Measurements from ENCODE around the gene P3H3.

P3H3 gene

DNA sequence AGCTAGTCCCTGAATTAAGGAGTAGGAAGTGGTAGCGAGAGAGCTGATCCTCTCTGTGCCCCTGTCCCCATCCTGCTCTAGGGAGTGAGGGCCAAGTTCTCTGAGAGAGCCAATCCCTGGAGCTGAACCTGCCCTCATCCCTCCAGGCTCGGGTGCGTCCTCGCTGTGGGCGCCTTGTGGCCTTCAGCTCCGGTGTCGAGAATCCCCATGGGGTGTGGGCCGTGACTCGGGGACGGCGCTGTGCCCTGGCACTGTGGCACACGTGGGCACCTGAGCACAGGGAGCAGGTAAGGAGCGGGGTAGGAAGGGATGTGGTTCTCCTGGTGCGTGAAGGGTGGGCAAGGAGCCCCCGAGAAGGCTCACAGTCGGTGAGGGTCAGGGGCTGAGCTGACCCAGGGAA lies 10.6 kb downstream of the P3H3 start:
- no peak for DNase-seq (ENCODE audit: low spot score)
- TF ChIP-seq, protein P1, sequence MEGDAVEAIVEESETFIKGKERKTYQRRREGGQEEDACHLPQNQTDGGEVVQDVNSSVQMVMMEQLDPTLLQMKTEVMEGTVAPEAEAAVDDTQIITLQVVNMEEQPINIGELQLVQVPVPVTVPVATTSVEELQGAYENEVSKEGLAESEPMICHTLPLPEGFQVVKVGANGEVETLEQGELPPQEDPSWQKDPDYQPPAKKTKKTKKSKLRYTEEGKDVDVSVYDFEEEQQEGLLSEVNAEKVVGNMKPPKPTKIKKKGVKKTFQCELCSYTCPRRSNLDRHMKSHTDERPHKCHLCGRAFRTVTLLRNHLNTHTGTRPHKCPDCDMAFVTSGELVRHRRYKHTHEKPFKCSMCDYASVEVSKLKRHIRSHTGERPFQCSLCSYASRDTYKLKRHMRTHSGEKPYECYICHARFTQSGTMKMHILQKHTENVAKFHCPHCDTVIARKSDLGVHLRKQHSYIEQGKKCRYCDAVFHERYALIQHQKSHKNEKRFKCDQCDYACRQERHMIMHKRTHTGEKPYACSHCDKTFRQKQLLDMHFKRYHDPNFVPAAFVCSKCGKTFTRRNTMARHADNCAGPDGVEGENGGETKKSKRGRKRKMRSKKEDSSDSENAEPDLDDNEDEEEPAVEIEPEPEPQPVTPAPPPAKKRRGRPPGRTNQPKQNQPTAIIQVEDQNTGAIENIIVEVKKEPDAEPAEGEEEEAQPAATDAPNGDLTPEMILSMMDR (IDR thresholded peaks at IDR 0.05; ENCODE audit: extremely low read depth, missing control alignments) = no peak

DNA sequence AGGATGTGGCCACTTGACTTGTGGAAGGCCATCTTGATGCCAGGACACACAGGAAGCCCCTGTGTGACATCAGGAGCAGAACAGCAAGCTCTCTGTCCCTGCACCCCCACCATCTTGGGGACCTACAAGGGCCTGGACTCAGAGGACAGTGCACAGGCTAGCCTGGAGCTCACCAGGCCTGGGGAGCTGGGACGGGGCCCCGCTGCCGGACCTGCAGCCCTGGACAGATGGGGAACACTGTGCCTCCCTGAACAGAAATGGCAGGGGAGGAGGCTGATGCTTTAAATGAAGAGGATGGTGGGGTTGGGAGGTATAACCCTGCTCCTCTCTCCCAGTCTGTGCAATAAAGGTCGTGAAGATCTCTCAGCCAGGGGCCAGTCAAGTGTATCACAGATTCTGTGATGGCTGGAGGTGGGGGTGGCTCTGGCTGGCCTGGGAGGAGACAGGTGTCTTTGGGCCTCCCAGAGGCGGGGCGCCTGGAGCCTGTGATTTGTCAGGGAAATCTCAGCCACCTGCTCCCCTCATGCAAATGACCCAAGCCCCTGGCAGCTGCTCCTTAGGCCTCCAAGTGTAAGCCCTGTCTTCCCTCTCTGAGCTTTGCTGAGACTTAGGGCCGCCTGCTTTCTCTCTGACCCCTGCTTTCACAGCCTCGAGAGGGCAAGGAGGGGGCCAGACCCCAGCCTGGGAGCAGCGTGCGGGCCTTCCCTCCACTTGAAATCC lies 11.4 kb downstream of the P3H3 start:
- TF ChIP-seq, protein P1 (IDR thresholded peaks at IDR 0.05; ENCODE audit: extremely low read depth, missing control alignments) = no peak
- peak; percentile 84 for DNase-seq (ENCODE audit: low spot score)

DNA sequence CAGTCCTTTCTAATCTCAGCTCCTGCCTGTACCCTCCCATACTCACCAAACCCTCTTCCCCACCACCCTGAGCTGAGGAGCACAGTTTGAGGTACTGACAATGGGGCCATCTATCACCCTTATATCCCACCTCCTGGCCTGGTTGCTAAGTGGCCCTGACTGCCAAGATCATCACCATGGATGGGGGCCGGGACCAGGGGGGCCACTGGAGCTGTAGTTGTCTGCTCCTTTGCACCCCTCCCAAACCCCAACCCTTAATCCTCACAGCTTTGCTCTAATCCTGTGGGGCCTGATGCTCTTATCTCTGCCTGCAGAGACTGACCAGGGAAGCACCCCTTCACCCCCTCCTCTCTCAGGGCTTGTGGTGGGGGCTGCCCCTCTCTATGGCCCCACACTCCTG lies 12.1 kb downstream of the P3H3 start:
- TF ChIP-seq, protein P1 (IDR thresholded peaks at IDR 0.05; ENCODE audit: extremely low read depth, missing control alignments) = no peak
- no peak for DNase-seq (ENCODE audit: low spot score)

DNA sequence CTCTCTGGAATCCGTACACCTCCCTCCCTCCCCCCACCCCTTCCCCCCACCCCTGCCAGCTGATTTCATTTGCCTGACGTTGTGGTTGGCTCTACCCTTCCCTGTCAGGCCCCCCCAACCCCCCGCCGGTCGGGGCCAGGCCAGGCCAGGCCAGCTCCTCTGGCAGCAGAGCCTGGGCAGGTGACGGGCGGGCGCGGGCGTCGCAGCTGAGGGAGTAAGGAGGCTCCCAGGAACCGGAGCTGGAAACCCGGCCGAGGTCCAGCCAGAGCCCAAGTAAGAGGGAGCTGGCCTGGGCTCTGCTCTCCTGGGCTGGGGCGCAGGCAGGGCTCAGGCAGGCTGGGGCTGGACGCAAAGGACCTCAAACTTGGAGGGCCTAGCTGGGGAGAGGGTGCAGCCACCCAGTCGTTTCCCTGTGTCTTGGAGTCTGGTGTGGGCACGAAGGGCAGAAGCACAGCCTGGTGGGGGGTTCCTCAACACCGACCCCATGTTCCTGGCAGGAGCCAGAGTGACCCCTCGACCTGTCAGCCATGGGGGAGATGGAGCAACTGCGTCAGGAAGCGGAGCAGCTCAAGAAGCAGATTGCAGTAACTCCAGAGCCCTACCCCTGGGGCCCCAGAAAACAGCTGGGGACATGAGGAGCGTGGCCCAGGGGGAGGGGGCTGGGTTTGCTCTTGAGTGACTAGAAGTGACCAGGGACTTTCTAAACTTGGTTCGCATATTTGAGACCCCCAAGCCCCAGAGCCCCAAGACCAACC lies 12.7 kb downstream of the P3H3 start, which contains the start of gene GNB3:
TSS of gene GNB3 (plus strand) at position 165 of the 755 bp plus-strand sequence. CDS start at position 528, 363 bp downstream.
- no peak for DNase-seq (ENCODE audit: low spot score)
- TF ChIP-seq, protein P1 (IDR thresholded peaks at IDR 0.05; ENCODE audit: extremely low read depth, missing control alignments) = no peak

DNA sequence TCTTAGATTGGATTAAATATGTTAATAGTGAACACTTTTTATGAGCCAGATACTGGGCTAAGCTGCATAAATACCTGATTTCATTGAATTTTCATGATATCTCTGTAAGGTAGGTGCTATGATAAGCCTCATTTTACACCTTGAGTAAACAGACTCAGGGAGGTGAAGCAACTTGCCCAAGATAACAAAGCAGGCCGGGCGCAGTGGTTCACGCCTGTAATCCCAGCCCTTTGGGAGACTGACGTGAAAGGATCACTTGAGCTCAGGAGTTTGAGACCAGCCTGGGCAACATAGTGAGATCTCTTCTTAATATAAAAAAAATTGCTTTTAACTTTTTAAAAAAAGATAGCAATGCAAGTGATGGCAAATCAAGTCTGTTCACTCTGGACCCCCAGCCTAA lies 13.9 kb downstream of the P3H3 start:
- TF ChIP-seq, protein P1 (IDR thresholded peaks at IDR 0.05; ENCODE audit: extremely low read depth, missing control alignments) = no peak
- no peak for DNase-seq (ENCODE audit: low spot score)

DNA sequence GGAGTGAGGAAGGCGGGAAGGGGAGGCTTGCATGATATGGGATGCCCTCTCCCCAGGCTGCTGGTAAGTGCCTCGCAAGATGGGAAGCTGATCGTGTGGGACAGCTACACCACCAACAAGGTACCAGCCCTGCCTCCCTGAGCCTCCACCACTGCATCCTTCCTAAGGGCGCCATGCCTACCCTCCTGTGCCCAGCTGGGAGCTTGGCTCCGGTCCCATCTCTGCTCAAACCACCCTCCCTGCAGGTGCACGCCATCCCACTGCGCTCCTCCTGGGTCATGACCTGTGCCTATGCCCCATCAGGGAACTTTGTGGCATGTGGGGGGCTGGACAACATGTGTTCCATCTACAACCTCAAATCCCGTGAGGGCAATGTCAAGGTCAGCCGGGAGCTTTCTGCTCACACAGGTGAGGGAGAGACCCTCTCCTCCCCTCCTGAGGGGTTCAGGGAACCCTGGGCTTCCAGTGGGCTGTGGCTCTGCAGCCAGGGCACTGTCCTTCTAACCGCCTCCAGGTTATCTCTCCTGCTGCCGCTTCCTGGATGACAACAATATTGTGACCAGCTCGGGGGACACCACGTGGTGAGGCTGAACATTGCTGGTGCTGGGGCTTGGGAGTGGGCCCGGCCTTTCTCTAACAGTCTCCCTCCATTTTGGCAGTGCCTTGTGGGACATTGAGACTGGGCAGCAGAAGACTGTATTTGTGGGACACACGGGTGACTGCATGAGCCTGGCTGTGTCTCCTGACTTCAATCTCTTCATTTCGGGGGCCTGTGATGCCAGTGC lies 15.1 kb downstream of the P3H3 start:
- DNase-seq (ENCODE audit: low spot score) = no peak

More for the DNA sequence above, 15.1 kb downstream of the P3H3 start:
- TF ChIP-seq, protein P1 (IDR thresholded peaks at IDR 0.05; ENCODE audit: extremely low read depth, missing control alignments) = no peak

Measured in GM20000 (cell line).